ENCODE data around the gene COMMD9. TPM values are rescaled to one million over a fixed set of nuclear protein-coding genes. Genes with fewer than 3 reads are reported as not detected.

COMMD9 gene
- total and polyA plus RNA-seq, 2 of the 8 experiments (the other 6 are each of a cell fraction or from before 2014, with no cell fraction given): 42.5 to 49.1 TPM

Other genes with a start within 250 kb of the COMMD9 start
- 7.4 and 10.1 TPM in 2 replicates for gene PRR5L, start 6.9 kb upstream of the COMMD9 start, total RNA-seq (2021; fragmentation: NEBNext Ultra II Directional; extraction: Animal tissue kit (Norgen Biotek cat#: 25700))
- 6.6 and 9.2 TPM in 2 replicates for gene PRR5L, start 6.9 kb upstream of the COMMD9 start, polyA plus RNA-seq (2011; rRNA removed)
- gene TRAF6, start 220.8 kb upstream of the COMMD9 start, total RNA-seq (2021; fragmentation: NEBNext Ultra II Directional; extraction: Animal tissue kit (Norgen Biotek cat#: 25700)): 8.8 and 9.4 TPM in 2 replicates
- 2.6 and 4.6 TPM in 2 replicates for gene TRAF6, start 220.8 kb upstream of the COMMD9 start, polyA plus RNA-seq (2011; rRNA removed)

Data from H1 (cell line).